A549 (cell line): ENCODE results near the gene RNF141. TPM values are rescaled to one million over a fixed set of nuclear protein-coding genes. Genes with fewer than 3 reads are reported as not detected.

ENCODE experiments used
- ATAC-seq, 2 experiments: fragments of 200-7000 bp in 1 of 2; fragments of >200 bp in 1 of 2; cut with Nextera tagmentation in 1 of 2; cut with Tn5 transposase in 1 of 2; 3 replicates each; pipeline versions ENCODE4 v1.8.0 to v1.9.1; 2018 to 2020; ENCODE audit warnings: mild to moderate bottlenecking in 1 of 2, moderate library complexity in 1 of 2
- CTCF ChIA-PET: fragments of 300-600 bp; sonication (Branson Sonifier 250); formaldehyde crosslinking; extraction: SDS; loops from one replicate; lab custom pipeline; 2021; ENCODE audit warnings: antibody characterized with exemption, inconsistent platforms; lab: Yijun Ruan, JAX
- POLR2A ChIA-PET: fragments of 350-600 bp; formaldehyde crosslinking; extraction: SDS; loops from one replicate; lab custom pipeline; 2021; ENCODE audit warnings: antibody characterized with exemption, inconsistent platforms; lab: Yijun Ruan, JAX
- DNase-seq, 2 experiments: peaks; one replicate each; pipeline versions ENCODE4 v3.0.0 to v3.0.0-alpha.2; 2011 to 2016; ENCODE audit warnings: low read depth in 1 of 2, low spot score in 1 of 2
- FAIRE-seq: peaks from 2 replicates; lab custom pipeline; 2011; peaks lifted over from hg19 to GRCh38; lab: Jason Lieb, UNC
- H3K27ac ChIP-seq, 2 experiments: fragments of >200 bp; sonication (Bioruptor Twin); formaldehyde crosslinking; 3 replicates each; pipeline ENCODE4 v1.5.1; 2016 to 2017
- H3K4me1 ChIP-seq: fragments of >200 bp; sonication (Bioruptor Twin); formaldehyde crosslinking; 3 replicates; pipeline ENCODE4 v1.6.1; 2016
- H3K4me2 ChIP-seq: fragments of >200 bp; sonication (Bioruptor Twin); formaldehyde crosslinking; 3 replicates; pipeline ENCODE4 v1.6.1; 2016
- H3K4me3 ChIP-seq: fragments of >200 bp; sonication (Bioruptor Twin); formaldehyde crosslinking; 3 replicates; pipeline ENCODE4 v1.5.1; 2016
- H3K9me3 ChIP-seq: fragments of >200 bp; sonication (Bioruptor Twin); formaldehyde crosslinking; 3 replicates; pipeline ENCODE4 v1.6.1; 2016
- BHLHE40 ChIP-seq: IDR thresholded peaks from 2 replicates; pipeline ENCODE4 v1.6.1; 2012; ENCODE audit warnings: low read depth, low read length, inconsistent platforms
- E2F6 ChIP-seq: IDR thresholded peaks from 2 replicates; pipeline ENCODE4 v1.6.1; 2012; ENCODE audit warnings: low read depth, borderline replicate concordance
- EHMT2 ChIP-seq: fragments of 200-600 bp; sonication (generic); IDR thresholded peaks from 2 replicates; pipeline ENCODE4 v1.6.1; 2016; ENCODE audit warnings: antibody characterized with exemption, low read depth, mild to moderate bottlenecking, moderate library complexity
- ELK1 ChIP-seq: fragments of 150-350 bp; IDR thresholded peaks from 2 replicates; pipeline ENCODE4 v1.6.1; 2014; ENCODE audit warnings: low read depth, mild to moderate bottlenecking, low read length
- ESRRA ChIP-seq: fragments of 150-350 bp; IDR thresholded peaks from 2 replicates; pipeline ENCODE4 v1.6.1; 2014; ENCODE audit warnings: mild to moderate bottlenecking, low read length, borderline replicate concordance
- FOSB ChIP-seq: fragments of 250-450 bp; sonication (Bioruptor Pico); IDR thresholded peaks from 2 replicates; pipeline ENCODE4 v1.5.0; 2020; ENCODE audit warnings: mild to moderate bottlenecking, moderate library complexity
- FOSL2 ChIP-seq, 2 experiments: fragments of 450-650 bp in 1 of 2; fragments of >200 bp in 1 of 2; sonication (Bioruptor Twin) in 1 of 2; formaldehyde crosslinking; IDR thresholded peaks; 2 replicates each; pipeline versions ENCODE4 v1.5.0 to v1.6.1; 2016 to 2020; ENCODE audit warnings: mild to moderate bottlenecking in 1 of 2, moderate library complexity in 1 of 2
- HDAC2 ChIP-seq: fragments of 200-600 bp; sonication (generic); IDR thresholded peaks from 2 replicates; pipeline ENCODE4 v1.6.1; 2016
- HES2 ChIP-seq: fragments of >200 bp; sonication (Bioruptor Twin); formaldehyde crosslinking; IDR thresholded peaks from 2 replicates; pipeline ENCODE4 v1.6.1; 2016
- HEYL ChIP-seq: fragments of 250-450 bp; sonication (Bioruptor Pico); IDR thresholded peaks from 2 replicates; pipeline ENCODE4 v1.8.0; 2021; ENCODE audit warnings: mild to moderate bottlenecking, moderate library complexity
- HOXA7 ChIP-seq: fragments of 250-450 bp; sonication (Bioruptor Pico); IDR thresholded peaks from 2 replicates; pipeline ENCODE4 v1.5.0; 2020; ENCODE audit warnings: mild to moderate bottlenecking, moderate library complexity
- HOXB13 ChIP-seq: fragments of 250-450 bp; sonication (Bioruptor Pico); IDR thresholded peaks from 2 replicates; pipeline ENCODE4 v1.5.0; 2020; ENCODE audit warnings: low read depth, mild to moderate bottlenecking, moderate library complexity
- JUNB ChIP-seq: fragments of >200 bp; sonication (Bioruptor Twin); formaldehyde crosslinking; IDR thresholded peaks from 2 replicates; pipeline ENCODE4 v1.6.1; 2016
- KDM1A ChIP-seq: fragments of 200-600 bp; sonication (generic); IDR thresholded peaks from 2 replicates; pipeline ENCODE4 v1.6.1; 2016; ENCODE audit warnings: low read depth, mild to moderate bottlenecking
- NFE2L2 ChIP-seq: fragments of 150-350 bp; conservative IDR thresholded peaks from 2 replicates; pipeline ENCODE4 v1.6.1; 2014; ENCODE audit warnings: low read length
- NPAS2 ChIP-seq: fragments of 250-450 bp; sonication (Bioruptor Pico); IDR thresholded peaks from 2 replicates; pipeline ENCODE4 v1.8.0; 2022; ENCODE audit warnings: mild to moderate bottlenecking, moderate library complexity, borderline replicate concordance
- NR3C1 ChIP-seq: fragments of >200 bp; sonication (Bioruptor Twin); formaldehyde crosslinking; IDR thresholded peaks from 3 replicates; pipeline ENCODE4 v1.6.1; 2017
- POLR2A ChIP-seq: IDR thresholded peaks from 2 replicates; pipeline ENCODE4 v1.6.1; 2012; ENCODE audit warnings: mild to moderate bottlenecking, low read length
- RARB ChIP-seq: fragments of 250-450 bp; sonication (Bioruptor Pico); IDR thresholded peaks from 2 replicates; pipeline ENCODE4 v1.8.0; 2021; ENCODE audit warnings: mild to moderate bottlenecking, moderate library complexity
- REST ChIP-seq: fragments of 200-600 bp; sonication (generic); IDR thresholded peaks from 2 replicates; pipeline ENCODE4 v1.6.1; 2016; ENCODE audit warnings: antibody characterized with exemption, mild to moderate bottlenecking, moderate library complexity
- TFCP2L1 ChIP-seq: fragments of 250-450 bp; sonication (Bioruptor Pico); IDR thresholded peaks from 2 replicates; pipeline ENCODE4 v1.5.0; 2021; ENCODE audit warnings: mild to moderate bottlenecking
- ZC3H11A ChIP-seq: fragments of 450-650 bp; IDR thresholded peaks from 2 replicates; pipeline ENCODE4 v1.6.1; 2014; ENCODE audit warnings: antibody characterized with exemption, mild to moderate bottlenecking
- ZNF302 ChIP-seq: fragments of 250-450 bp; sonication (Bioruptor Pico); IDR thresholded peaks from 2 replicates; pipeline ENCODE4 v1.9.0; 2021; ENCODE audit warnings: inconsistent platforms, mild to moderate bottlenecking, moderate library complexity
- WGBS: methylation state at CpG from one replicate; pipeline ENCODE4 v1.1.6; 2017; ENCODE audit errors: missing lambda C conversion rate; 5-methylcytosine and 5-hydroxymethylcytosine counted together
- polyA plus RNA-seq, 4 experiments: library from polyadenylated mRNA; depleted of rRNA in 3 of 4; stranded (reverse); fragments of >200 nt; fragmentation: RNase III in 1 of 4; extraction: RNeasy Plus Mini Kit Qiagen cat#74134 plus additional on column Dnase treatment in 1 of 4; gene quantifications; 2 replicates in 3 of 4; 3 replicates in 1 of 4; pipeline ENCODE4 v1.2.3, GENCODE V29; 2011 to 2017

The RNF141 gene
- polyA plus RNA-seq, 2 of the 4 experiments (the other 2 are of a cell fraction) = 16.8 to 33.3 TPM

- no peak for TF ChIP-seq NPAS2
- TF ChIP-seq ESRRA = no peak
- no peak for TF ChIP-seq NFE2L2
- no peak for TF ChIP-seq HDAC2
- TF ChIP-seq KDM1A = no peak
Measured at GRCh38 chr11:10478574-10479550, 62.1 kb downstream of the RNF141 start (continued).

GRCh38 chr11:10478066-10478465 is 62.9 kb downstream of the RNF141 start:
- FAIRE-seq (no peak), DNase-seq (no peak), ATAC-seq (no peak)
- WGBS = 88% methylated on average over 3 of the region's 3 CpGs
- ChIA-PET CTCF (no interaction called here), POLR2A (no interaction called here)
- H3K9me3 ChIP-seq = no peaks in the 10 kb centered on the region
- no peak for TF ChIP-seq FOSL2 (IDR thresholded peaks at IDR 0.05)
- no peak for TF ChIP-seq FOSL2 (CRISPR knock-in tag; IDR thresholded peaks at IDR 0.05)
- no peak for TF ChIP-seq TFCP2L1 (CRISPR knock-in tag)
- TF ChIP-seq POLR2A = no peak
- TF ChIP-seq HEYL (CRISPR knock-in tag) = no peak
- no peak for TF ChIP-seq ZC3H11A
- TF ChIP-seq FOSB (CRISPR knock-in tag) = no peak
- TF ChIP-seq BHLHE40 = no peak
- TF ChIP-seq REST = no peak
- TF ChIP-seq ZNF302 (CRISPR knock-in tag) = no peak
- TF ChIP-seq NR3C1 = no peak
- TF ChIP-seq HOXA7 (CRISPR knock-in tag) = no peak
- TF ChIP-seq JUNB = no peak
- TF ChIP-seq ELK1 = no peak
- TF ChIP-seq KDM1A = no peak
- no peak overlapping the region for H3K27ac ChIP-seq
- H3K4me1 ChIP-seq = no peaks in the 10 kb centered on the region
- H3K4me3 ChIP-seq = no peak overlapping the region
- no peak overlapping the region for H3K4me2 ChIP-seq

GRCh38 chr11:10477690-10478046 is 63.3 kb downstream of the RNF141 start:
- FAIRE-seq = no peak
- Histone ChIP-seq H3K4me1 (no peaks in the 10 kb centered on the region), H3K9me3 (no peaks in the 10 kb centered on the region), H3K4me3 (no peak overlapping the region), H3K4me2 (no peak overlapping the region), H3K27ac (no peak overlapping the region)
- 93% methylated on average over 8 of the region's 8 CpGs for WGBS
- POLR2A ChIA-PET = no interaction called here
- TF ChIP-seq EHMT2 (no peak), HOXB13 (CRISPR knock-in tag) (no peak), E2F6 (no peak), HES2 (no peak), FOSL2 (IDR thresholded peaks at IDR 0.05) (no peak), FOSL2 (CRISPR knock-in tag; IDR thresholded peaks at IDR 0.05) (no peak), RARB (CRISPR knock-in tag) (no peak)
- no peak for DNase-seq
- no peak for ATAC-seq
- CTCF ChIA-PET = no interaction called here
